Ascending aorta (tissue), 2 donors: ENCODE data around the gene UBL7. TPM values are rescaled to one million over a fixed set of nuclear protein-coding genes. Genes with fewer than 3 reads are reported as not detected.
"Not testable (repeated sequence)": the region's sequence is repeated elsewhere in the genome, so short reads cannot be mapped to it uniquely, and the experiment has no call there.

ENCODE experiments used
- DNase-seq, 2 donors: peaks; one replicate each; pipeline ENCODE4 v3.0.0-alpha.2; 2019; ENCODE audit warnings: low spot score in 2 of 2
- H3K27ac ChIP-seq, 2 donors: fragments of 200-600 bp; sonication (generic); one replicate each; pipeline ENCODE4 v1.5.1; 2016 to 2017; ENCODE audit warnings: mild to moderate bottlenecking in 1 of 2
- H3K27me3 ChIP-seq: fragments of 200-600 bp; sonication (generic); one replicate; pipeline ENCODE4 v1.5.1; 2017
- H3K36me3 ChIP-seq, 2 donors: fragments of 200-600 bp; sonication (generic); one replicate each; pipeline ENCODE4 v1.5.1; 2016
- H3K4me1 ChIP-seq, 2 donors: fragments of 200-600 bp; sonication (generic); one replicate each; pipeline ENCODE4 v1.5.1; 2016 to 2017; ENCODE audit warnings: mild to moderate bottlenecking in 1 of 2
- H3K4me3 ChIP-seq, 2 donors: fragments of 200-600 bp; sonication (generic); one replicate each; pipeline ENCODE4 v1.5.1; 2016 to 2017; ENCODE audit warnings: mild to moderate bottlenecking in 1 of 2
- H3K9me3 ChIP-seq, 2 donors: fragments of 200-600 bp; sonication (generic); one replicate each; pipeline ENCODE4 v1.5.1; 2016
- CTCF ChIP-seq, 3 experiments: fragments of 200-600 bp in 2 of 3; fragments of 450-650 bp in 1 of 3; sonication (generic) in 2 of 3; IDR thresholded peaks; one replicate each; pipeline ENCODE4 v1.5.1; 2016 to 2019; ENCODE audit warnings: antibody characterized with exemption in 3 of 3, mild to moderate bottlenecking in 1 of 3, moderate library complexity in 1 of 3
- intact Hi-C: fragments of 100-400 bp; cut with DNase I; formaldehyde crosslinking; loops from one replicate; pipeline ENCODE4 v1.15.1; 2023
- total RNA-seq: library from RNA; depleted of rRNA; stranded (reverse); fragments of >200 nt; gene quantifications from one replicate; pipeline ENCODE4 v1.1.0, GENCODE V29; 2016

The UBL7 gene
- total RNA-seq, 1 donor from 2014 or later, result 63.4 TPM

- no peaks in the 10 kb centered on the region for H3K9me3 ChIP-seq
- no peak overlapping the region for H3K27ac ChIP-seq
- intact Hi-C loops, result loop anchor here (5.0 to 10.0 kb wide), 2 partner anchors 231 to 471 kb away; partner anchors contain the start of genes EDC3, PML and STOML1
- no peak for TF ChIP-seq CTCF (IDR thresholded peaks at IDR 0.05)
- no peak for DNase-seq
- H3K27me3 ChIP-seq, result no peaks in the 10 kb centered on the region
- peaks cover 6 to 9% of the 10 kb centered on the region in 2 donors for H3K4me1 ChIP-seq
- H3K4me3 ChIP-seq, result no peak overlapping the region
- H3K36me3 ChIP-seq, result peaks cover 0 to 5% of the 10 kb centered on the region in 2 donors
Observed at GRCh38 chr15:74463634-74464033, 2.7 kb upstream of the UBL7 start.

DNA sequence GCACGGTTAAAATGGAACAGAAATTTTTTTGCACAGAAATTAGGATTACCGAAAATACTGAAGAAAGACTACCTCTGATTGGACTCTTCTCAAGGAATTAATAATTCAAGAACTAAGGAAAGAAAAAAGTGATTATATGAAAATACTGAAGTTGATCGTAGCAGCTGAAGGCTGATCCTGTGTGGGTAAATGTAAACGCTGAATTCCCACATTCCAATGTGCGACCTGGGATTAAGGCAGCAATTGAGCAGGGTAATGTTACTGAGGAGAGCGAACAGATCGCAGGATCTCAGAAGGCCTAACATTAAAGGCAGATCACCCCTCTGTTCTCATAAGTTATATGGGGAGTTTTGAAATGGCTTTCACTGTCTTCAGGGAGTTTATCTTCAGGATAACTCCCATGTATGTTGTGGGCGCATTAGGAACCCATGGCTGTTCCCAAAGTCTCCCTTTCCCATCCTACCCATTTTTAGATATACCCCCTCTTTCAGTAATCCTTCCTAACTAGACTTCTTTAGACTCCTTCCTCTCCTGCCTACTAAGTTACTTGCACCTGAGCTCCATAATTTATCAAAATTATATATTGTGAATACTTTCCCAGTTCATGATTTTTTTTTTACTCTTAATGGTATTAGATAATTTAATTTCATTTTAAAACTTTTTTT, 1.0 kb upstream of the UBL7 start:
- Histone ChIP-seq H3K27ac (peak overlapping the region; percentile 61 to 79), H3K4me3 (peak overlapping the region; percentile 65 to 70), H3K36me3 (peaks cover 2 to 12% of the 10 kb centered on the region in 2 donors), H3K27me3 (no peaks in the 10 kb centered on the region), H3K4me1 (peaks cover 6 to 9% of the 10 kb centered on the region in 2 donors), H3K9me3 (no peaks in the 10 kb centered on the region)
- no peak for TF ChIP-seq CTCF (IDR thresholded peaks at IDR 0.05)
- DNase-seq, result no peak
- intact Hi-C loops, result loop anchor here (1.0 to 10.0 kb wide), 4 partner anchors 78 to 470 kb away; partner anchors contain the start of genes CLK3, EDC3, PML and STOML1

DNA sequence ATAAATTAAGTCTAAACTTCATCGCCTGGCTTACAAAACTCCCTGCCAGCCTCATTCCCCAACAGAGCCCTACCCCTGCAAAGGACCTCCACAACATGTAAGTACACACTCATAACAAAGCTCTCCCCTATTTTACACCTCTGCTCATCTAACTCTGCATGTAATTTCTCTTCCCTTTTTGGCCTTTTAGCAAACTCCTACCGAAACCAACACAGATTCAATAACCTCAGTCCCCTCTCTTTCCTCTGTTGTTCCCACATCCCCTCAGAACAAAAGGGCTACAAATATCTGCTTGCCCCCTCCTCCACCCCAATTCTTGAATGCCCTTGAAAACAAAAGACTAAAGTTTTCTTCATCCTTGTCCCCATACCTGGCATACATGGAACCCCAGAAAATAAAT, 662 bp downstream of the UBL7 start:
- peak overlapping the region; percentile 68 to 79 for H3K27ac ChIP-seq
- intact Hi-C loops, result loop anchor here (5.0 to 10.0 kb wide), 2 partner anchors 235 to 468 kb away; partner anchors contain the start of genes EDC3, PML and STOML1

GRCh38 chr15:74459798-74460197, 1.2 kb downstream of the UBL7 start:
- DNase-seq, H3K27me3 ChIP-seq, H3K27ac ChIP-seq, H3K9me3 ChIP-seq, H3K4me1 ChIP-seq: not testable (repeated sequence)
- intact Hi-C loops, result loop anchor here (5.0 to 10.0 kb wide), 2 partner anchors 235 to 467 kb away; partner anchors contain the start of genes EDC3, PML and STOML1
- Histone ChIP-seq H3K4me3 (peak overlapping the region; percentile 65 to 70), H3K36me3 (peaks cover 16 to 32% of the 10 kb centered on the region in 2 donors)

More for the DNA sequence above, 662 bp downstream of the UBL7 start:
- DNase-seq, result no peak
- no peaks in the 10 kb centered on the region for H3K27me3 ChIP-seq
- H3K9me3 ChIP-seq, result no peaks in the 10 kb centered on the region
- peaks cover 6 to 9% of the 10 kb centered on the region in 2 donors for H3K4me1 ChIP-seq
- H3K4me3 ChIP-seq, result peak overlapping the region; percentile 65 to 70
- no peak for TF ChIP-seq CTCF (IDR thresholded peaks at IDR 0.05)
- peaks cover 13 to 27% of the 10 kb centered on the region in 2 donors for H3K36me3 ChIP-seq

DNA sequence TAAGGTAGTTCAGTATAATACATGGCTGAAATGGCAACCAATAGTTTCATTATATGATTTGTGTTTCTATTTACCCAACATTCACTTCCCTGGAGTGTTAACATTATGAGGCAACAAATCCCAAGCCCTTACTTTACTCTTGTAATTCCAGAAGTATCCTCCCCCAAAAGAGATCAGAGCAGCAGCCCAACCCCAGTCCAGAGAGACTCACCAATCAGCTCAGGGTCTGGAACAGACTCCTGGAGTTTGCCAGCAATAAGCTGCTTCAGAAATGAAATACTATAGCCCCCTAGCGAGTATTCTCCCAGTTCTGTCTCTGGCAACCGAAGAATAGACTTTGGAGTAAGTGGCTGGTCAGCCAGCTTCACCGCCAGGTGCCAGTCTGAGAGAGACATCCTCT, 2.5 kb downstream of the UBL7 start:
- Histone ChIP-seq H3K4me3 (no peak overlapping the region), H3K27me3 (no peaks in the 10 kb centered on the region), H3K9me3 (no peaks in the 10 kb centered on the region), H3K27ac (no peak overlapping the region), H3K4me1 (peaks cover 6 to 9% of the 10 kb centered on the region in 2 donors), H3K36me3 (peaks cover 25 to 45% of the 10 kb centered on the region in 2 donors)
- TF ChIP-seq CTCF (IDR thresholded peaks at IDR 0.05), result no peak
- intact Hi-C loops, result no loop called here
- DNase-seq, result no peak

DNA sequence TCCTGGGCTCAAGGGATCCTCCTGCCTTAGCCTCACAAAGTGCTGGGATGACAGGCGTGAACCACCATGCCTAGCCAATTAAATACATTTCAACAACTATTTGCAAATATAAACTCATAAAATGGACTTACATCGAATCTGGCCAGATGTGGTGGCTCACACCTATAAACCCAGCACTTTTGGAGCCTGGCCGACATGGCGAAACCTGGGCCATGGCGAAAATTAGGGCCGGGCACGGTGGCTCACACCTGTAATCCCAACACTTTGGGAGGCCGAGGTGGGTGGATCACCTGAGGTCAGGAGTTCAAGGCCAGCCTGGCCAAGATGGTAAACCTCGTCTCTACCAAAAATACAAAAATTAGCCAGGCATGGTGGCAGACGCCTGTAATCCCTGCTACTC, 3.9 kb downstream of the UBL7 start:
- H3K9me3 ChIP-seq, DNase-seq, H3K4me1 ChIP-seq, H3K4me3 ChIP-seq, H3K27ac ChIP-seq, intact Hi-C loops, H3K27me3 ChIP-seq: not testable (repeated sequence)
- peaks cover 26 to 58% of the 10 kb centered on the region in 2 donors for H3K36me3 ChIP-seq
